SK-N-SH treated with all-trans-retinoic acid at 6 μM for 48 hours (cell line): Measurements from ENCODE around the gene PPP2R5A.
"Not testable (repeated sequence)": the region's sequence is repeated elsewhere in the genome, so short reads cannot be mapped to it uniquely, and the experiment has no call there.

Source experiments
- ARNTL ChIP-seq: fragments of 450-650 bp; formaldehyde crosslinking; IDR thresholded peaks from 2 replicates; pipeline ENCODE4 v1.5.0; 2020; ENCODE audit warnings: low read depth, mild to moderate bottlenecking, moderate library complexity, borderline replicate concordance
- GLIS3 ChIP-seq: fragments of 250-450 bp; sonication (Bioruptor Pico); IDR thresholded peaks from 2 replicates; pipeline ENCODE4 v1.5.0; 2020; ENCODE audit warnings: mild to moderate bottlenecking, moderate library complexity
- ZFP30 ChIP-seq: fragments of 450-650 bp; formaldehyde crosslinking; IDR thresholded peaks from 2 replicates; pipeline ENCODE4 v1.5.0; 2022; ENCODE audit warnings: mild to moderate bottlenecking, moderate library complexity
- TF ChIP-seq, protein P1 (sequence below): fragments of 250-450 bp; sonication (Bioruptor Pico); IDR thresholded peaks from 2 replicates; pipeline ENCODE4 v1.8.0; 2020; ENCODE audit warnings: mild to moderate bottlenecking, moderate library complexity, borderline replicate concordance

DNA sequence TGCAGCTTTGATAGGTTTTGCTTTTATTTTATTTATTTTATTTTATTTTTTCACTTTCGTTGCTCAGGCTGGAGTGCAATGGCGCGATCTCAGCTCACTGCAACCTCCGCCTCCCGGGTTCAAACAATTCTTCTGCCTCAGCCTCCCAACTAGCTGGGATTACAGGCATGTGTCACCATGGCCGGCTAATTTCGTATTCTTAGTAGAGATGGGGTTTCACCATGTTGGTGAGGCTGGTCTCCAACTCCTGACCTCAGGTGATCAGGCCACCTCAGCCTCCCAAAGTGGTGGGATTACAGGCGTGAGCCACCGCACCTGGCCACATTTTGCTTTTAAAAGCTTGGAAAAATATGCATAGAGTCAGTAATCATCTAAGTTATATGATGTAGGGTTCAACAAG, 2.8 kb downstream of the PPP2R5A start:
- TF ChIP-seq, protein P1, sequence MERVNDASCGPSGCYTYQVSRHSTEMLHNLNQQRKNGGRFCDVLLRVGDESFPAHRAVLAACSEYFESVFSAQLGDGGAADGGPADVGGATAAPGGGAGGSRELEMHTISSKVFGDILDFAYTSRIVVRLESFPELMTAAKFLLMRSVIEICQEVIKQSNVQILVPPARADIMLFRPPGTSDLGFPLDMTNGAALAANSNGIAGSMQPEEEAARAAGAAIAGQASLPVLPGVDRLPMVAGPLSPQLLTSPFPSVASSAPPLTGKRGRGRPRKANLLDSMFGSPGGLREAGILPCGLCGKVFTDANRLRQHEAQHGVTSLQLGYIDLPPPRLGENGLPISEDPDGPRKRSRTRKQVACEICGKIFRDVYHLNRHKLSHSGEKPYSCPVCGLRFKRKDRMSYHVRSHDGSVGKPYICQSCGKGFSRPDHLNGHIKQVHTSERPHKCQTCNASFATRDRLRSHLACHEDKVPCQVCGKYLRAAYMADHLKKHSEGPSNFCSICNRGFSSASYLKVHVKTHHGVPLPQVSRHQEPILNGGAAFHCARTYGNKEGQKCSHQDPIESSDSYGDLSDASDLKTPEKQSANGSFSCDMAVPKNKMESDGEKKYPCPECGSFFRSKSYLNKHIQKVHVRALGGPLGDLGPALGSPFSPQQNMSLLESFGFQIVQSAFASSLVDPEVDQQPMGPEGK: not testable (repeated sequence)
- TF ChIP-seq ARNTL; GLIS3 (CRISPR knock-in tag); ZFP30 (CRISPR knock-in tag): not testable (repeated sequence)
